Heart right ventricle (tissue), 16 donors: ENCODE data around the gene RMND5B. TPM values are rescaled to one million over a fixed set of nuclear protein-coding genes. Genes with fewer than 3 reads are reported as not detected.
"Not testable (repeated sequence)": the region's sequence is repeated elsewhere in the genome, so short reads cannot be mapped to it uniquely, and the experiment has no call there.

Experiments used
- ATAC-seq, 8 donors: fragments of 200-7000 bp; cut with Tn5 transposase; one replicate each; pipeline ENCODE4 v1.9.1; 2020; ENCODE audit warnings: mild to moderate bottlenecking in 8 of 8, moderate library complexity in 8 of 8, moderate number of reproducible peaks in 1 of 8
- DNase-seq, 2 donors: peaks; one replicate each; pipeline ENCODE4 v3.0.0-alpha.2; 2020
- H3K27ac ChIP-seq, 10 donors: fragments of 200-600 bp; sonication (generic) in 2 of 10; one replicate each; pipeline versions ENCODE4 v1.5.0 to v1.8.0; 2020 to 2022; ENCODE audit warnings: mild to moderate bottlenecking in 3 of 10
- H3K27me3 ChIP-seq, 7 donors: fragments of 200-600 bp; one replicate each; pipeline ENCODE4 v1.8.0; 2021 to 2022; ENCODE audit warnings: mild to moderate bottlenecking in 2 of 7
- H3K36me3 ChIP-seq, 9 donors: fragments of 200-600 bp; sonication (generic) in 1 of 9; one replicate each; pipeline versions ENCODE4 v1.5.0 to v1.8.0; 2020 to 2022; ENCODE audit warnings: mild to moderate bottlenecking in 2 of 9
- H3K4me1 ChIP-seq, 9 donors: fragments of 200-600 bp; sonication (generic) in 1 of 9; one replicate each; pipeline versions ENCODE4 v1.5.0 to v1.8.0; 2020 to 2022; ENCODE audit warnings: mild to moderate bottlenecking in 4 of 9
- H3K4me3 ChIP-seq, 10 donors: fragments of 200-600 bp; sonication (generic) in 2 of 10; one replicate each; pipeline versions ENCODE4 v1.5.0 to v1.8.0; 2020 to 2022; ENCODE audit warnings: mild to moderate bottlenecking in 7 of 10, moderate library complexity in 2 of 10
- H3K9me3 ChIP-seq, 11 donors: fragments of 200-600 bp in 10 of 11; sonication (generic) in 2 of 11; one replicate each; pipeline versions ENCODE4 v1.5.0 to v1.8.0; 2013 to 2022; ENCODE audit warnings: mild to moderate bottlenecking in 2 of 11, control low read depth in 1 of 11, moderate library complexity in 1 of 11
- CTCF ChIP-seq, 9 donors: fragments of 200-600 bp; sonication (generic) in 2 of 9; IDR thresholded peaks; one replicate each; pipeline versions ENCODE4 v1.5.0 to v1.8.0; 2021 to 2022; ENCODE audit warnings: antibody characterized with exemption in 9 of 9, mild to moderate bottlenecking in 5 of 9, moderate library complexity in 1 of 9
- WGBS, 2 donors: extraction: QIAGEN DNeasy Blood & Tissue Kit; methylation state at CpG; one replicate each; pipeline ENCODE4 v1.1.7; 2013; ENCODE audit warnings: inconsistent platforms in 1 of 2; 5-methylcytosine and 5-hydroxymethylcytosine counted together
- intact Hi-C, 10 donors: fragments of 100-400 bp; cut with DNase I; formaldehyde crosslinking; loops; one replicate each; pipeline versions ENCODE4 v1.11.1 to v1.14.2; 2022
- polyA plus RNA-seq, 2 donors: library from polyadenylated mRNA; stranded (reverse); fragments of 200-250 nt; gene quantifications; one replicate each; pipeline ENCODE4 v1.2.3, GENCODE V29; 2013
- total RNA-seq, 10 donors: library from RNA; stranded (reverse); fragmentation: NEBNext Ultra II Directional in 3 of 10; extraction: Animal tissue kit (Norgen Biotek cat#: 25700) in 3 of 10; gene quantifications; one replicate each; pipeline versions ENCODE4 v1.2.1 to v1.2.4, GENCODE V29; 2021 to 2023
- donor health status: Arrhythmogenic right ventricular cardiomyopathy.
- donor health status: ischemic (EF 13 %, LVEDD 7.1; RV severe dilation, severe dysfunction).
- donor health status: healthy with polysubstance abuse.
- donor health status: DM: no; HTN: yes; CAD: no.
- donor health status: DM: no; HTN: no; CAD: no.
- donor health status: ischemic (EF 25% LVEDD 6.9; RV normal size, moderate dysfunction).
- donor health status: ischemic (EF 25% LVEDD 5.7; RV mildly dilated, moderate dysfunction).
- donor health status: healthy.
- donor health status: DM: yes; HTN: yes; CAD: no.
- donor health status: Ischemic cardiomyopathy.
- donor health status: ischemic (EF 35%, LVEDD 5.7; RV mildly dilated, moderate dysfunction).
- donor health status: nonischemic (EF 11% LVEDD 7.7; RV severe dilation, severe dysfunction).
- donor health status: DM: yes; HTN: yes; CAD: no.
- donor health status: PGD.
- donor health status: ischemic (EF 29% LVEDD 5.4; RV normal size, mild dysfunction).
- donor health status: nonischemic (EF 23%, LVEDD 6.1; RV moderate dilation, normal function).

RMND5B gene
- total and polyA plus RNA-seq, 12 donors, result 29.1 to 38.5 (median 32.8) TPM

- no peaks in the 10 kb centered on the region for H3K9me3 ChIP-seq
- 62 to 80% methylated on average over 6 of the region's 6 CpGs for WGBS, 2 donors
- H3K4me1 ChIP-seq, result no peaks in the 10 kb centered on the region
- H3K4me3 ChIP-seq, result no peak overlapping the region
- H3K27ac ChIP-seq, result no peak overlapping the region
- H3K27me3 ChIP-seq, result peaks cover 0 to 58% (median 16%) of the 10 kb centered on the region in 7 donors
- ATAC-seq, result no peak
- TF ChIP-seq CTCF (IDR thresholded peaks at IDR 0.05), result no peak
- intact Hi-C loops, result no loop called here
- no peaks in the 10 kb centered on the region for H3K36me3 ChIP-seq
- DNase-seq, result no peak
Observed at GRCh38 chr5:178085316-178085715, 45.5 kb upstream of the RMND5B start.

- H3K27me3 ChIP-seq, result peaks cover 0 to 52% (median 17%) of the 10 kb centered on the region in 7 donors
- H3K27ac ChIP-seq, result no peak overlapping the region
- no peaks in the 10 kb centered on the region for H3K4me1 ChIP-seq
- no peak for TF ChIP-seq CTCF (IDR thresholded peaks at IDR 0.05)
- H3K36me3 ChIP-seq, result no peaks in the 10 kb centered on the region
- ATAC-seq (no peak), DNase-seq (no peak)
- peaks cover 0 to 5% (median 0%) of the 10 kb centered on the region in 11 donors for H3K9me3 ChIP-seq
- no peak overlapping the region for H3K4me3 ChIP-seq
- intact Hi-C loops, result no loop called here
- 30 to 33% methylated on average over 25 of the region's 25 CpGs for WGBS, 2 donors
Observed at GRCh38 chr5:178086266-178086665, 44.5 kb upstream of the RMND5B start.

- H3K4me3 ChIP-seq, ATAC-seq, H3K27ac ChIP-seq, intact Hi-C loops, H3K36me3 ChIP-seq, DNase-seq, H3K4me1 ChIP-seq: not testable (repeated sequence)
- peaks cover 0 to 12% (median 3%) of the 10 kb centered on the region in 11 donors for H3K9me3 ChIP-seq
- 80 to 81% methylated on average over 5 of the region's 5 CpGs for WGBS, 2 donors
- H3K27me3 ChIP-seq, result peaks cover 0 to 47% (median 17%) of the 10 kb centered on the region in 7 donors
Observed at GRCh38 chr5:178087199-178087598, 43.6 kb upstream of the RMND5B start.

- ATAC-seq, result no peak
- no peak for TF ChIP-seq CTCF (IDR thresholded peaks at IDR 0.05)
- no peaks in the 10 kb centered on the region for H3K36me3 ChIP-seq
- WGBS, 2 donors, result 88 to 90% methylated on average over 6 of the region's 6 CpGs
- DNase-seq, result no peak
- H3K9me3 ChIP-seq, result peaks cover 0 to 16% (median 3%) of the 10 kb centered on the region in 11 donors
- H3K27me3 ChIP-seq, result peaks cover 0 to 34% (median 14%) of the 10 kb centered on the region in 7 donors
- no peak overlapping the region for H3K27ac ChIP-seq
- no peaks in the 10 kb centered on the region for H3K4me1 ChIP-seq
- intact Hi-C loops, result no loop called here
- no peak overlapping the region for H3K4me3 ChIP-seq
Observed at GRCh38 chr5:178090856-178091255, 40.0 kb upstream of the RMND5B start.

GRCh38 chr5:178093134-178093533, 37.7 kb upstream of the RMND5B start:
- H3K27ac ChIP-seq, result no peak overlapping the region
- peaks cover 0 to 16% (median 3%) of the 10 kb centered on the region in 11 donors for H3K9me3 ChIP-seq
- ATAC-seq (no peak), DNase-seq (no peak)
- H3K27me3 ChIP-seq, result peaks cover 0 to 17% (median 3%) of the 10 kb centered on the region in 7 donors
- no peaks in the 10 kb centered on the region for H3K4me1 ChIP-seq
- no peaks in the 10 kb centered on the region for H3K36me3 ChIP-seq
- no peak overlapping the region for H3K4me3 ChIP-seq
- WGBS, 2 donors, result 75 to 92% methylated on average over 2 of the region's 2 CpGs
- intact Hi-C loops, result no loop called here
- no peak for TF ChIP-seq CTCF (IDR thresholded peaks at IDR 0.05)
